ENCODE results near the gene DHCR7. TPM values are rescaled to one million over a fixed set of nuclear protein-coding genes. Genes with fewer than 3 reads are reported as not detected.
A peak's percentile ranks its signal among the peaks of the same experiment; 100 is the strongest.
"Not testable (repeated sequence)": the region's sequence is repeated elsewhere in the genome, so short reads cannot be mapped to it uniquely, and the experiment has no call there.

Gene DHCR7
- total RNA-seq, 1 donor from 2014 or later = 208 TPM

DNA sequence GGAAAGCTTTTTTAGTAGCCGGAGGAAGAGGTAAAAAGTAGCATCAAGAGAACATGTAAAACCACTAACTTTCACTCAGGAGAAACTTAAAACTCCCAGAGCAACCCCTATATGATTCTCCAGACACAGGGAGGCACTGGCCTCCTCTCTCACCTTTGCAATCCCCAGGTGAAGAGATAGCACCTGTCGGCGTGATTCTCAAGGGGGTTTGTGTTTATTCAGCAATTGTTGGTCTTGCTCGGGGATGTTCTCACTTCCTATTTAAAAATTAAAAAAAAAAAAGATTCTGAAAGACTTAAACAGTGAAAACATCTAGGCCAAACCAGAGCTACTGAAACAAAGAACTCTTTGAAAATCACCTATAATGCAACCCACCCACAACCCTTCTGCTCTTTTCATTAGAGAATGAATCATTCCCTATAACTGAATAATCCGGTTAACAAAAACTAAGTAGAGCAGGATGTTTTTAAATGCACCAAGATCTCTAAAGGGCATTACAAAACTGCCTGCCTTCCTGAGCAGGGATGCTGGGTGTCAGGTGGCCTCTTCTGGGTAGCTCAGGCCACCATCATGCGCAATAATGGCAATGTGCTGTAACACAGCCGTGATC, 24.9 kb downstream of the DHCR7 start:
- Mint-ChIP-seq H3K36me3 (ENCODE audit: low read depth) (no peaks in the 10 kb centered on the region), H3K4me1 (no peaks in the 10 kb centered on the region), H3K27ac (ENCODE audit: unreplicated experiment) (no peak overlapping the region), H3K4me3 (no peak overlapping the region), H3K9me3 (peaks cover 2% of the 10 kb centered on the region), H3K27me3 (ENCODE audit: low read depth) (no peaks in the 10 kb centered on the region)
- no peak for TF ChIP-seq CTCF (conservative IDR thresholded peaks at IDR 0.05)
- DNase-seq (ENCODE audit: low read depth, low spot score) = no peak

DNA sequence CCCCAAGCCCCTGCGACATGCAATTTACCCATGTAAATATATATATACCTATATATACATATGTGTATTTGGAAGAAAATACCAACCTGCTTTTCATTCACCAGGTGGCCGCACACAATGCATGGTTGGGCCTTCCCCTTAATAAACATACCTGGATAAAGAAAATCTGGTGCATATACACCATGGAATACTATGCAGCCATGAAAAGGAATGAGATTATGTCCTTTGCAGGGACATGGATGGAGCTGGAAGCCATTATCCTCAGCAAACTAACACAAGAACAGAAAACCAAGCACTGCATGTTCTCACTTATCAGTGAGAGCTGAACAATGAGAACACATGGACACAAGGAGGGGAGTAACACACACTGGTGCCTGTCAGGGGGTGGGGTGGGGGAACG, 25.9 kb downstream of the DHCR7 start:
- DNase-seq (ENCODE audit: low read depth, low spot score); H3K27me3 Mint-ChIP-seq (ENCODE audit: low read depth); H3K9me3 Mint-ChIP-seq; H3K36me3 Mint-ChIP-seq (ENCODE audit: low read depth); H3K27ac Mint-ChIP-seq (ENCODE audit: unreplicated experiment); H3K4me3 Mint-ChIP-seq; H3K4me1 Mint-ChIP-seq: not testable (repeated sequence)

- Mint-ChIP-seq H3K9me3 (no peaks in the 10 kb centered on the region), H3K27ac (ENCODE audit: unreplicated experiment) (no peak overlapping the region), H3K36me3 (ENCODE audit: low read depth) (no peaks in the 10 kb centered on the region), H3K27me3 (ENCODE audit: low read depth) (no peaks in the 10 kb centered on the region), H3K4me3 (no peak overlapping the region), H3K4me1 (no peaks in the 10 kb centered on the region)
- DNase-seq (ENCODE audit: low read depth, low spot score) = no peak
- TF ChIP-seq CTCF (conservative IDR thresholded peaks at IDR 0.05) = no peak
These were observed 26.7 kb downstream of the DHCR7 start for GRCh38 chr11:71421392-71421950.

DNA sequence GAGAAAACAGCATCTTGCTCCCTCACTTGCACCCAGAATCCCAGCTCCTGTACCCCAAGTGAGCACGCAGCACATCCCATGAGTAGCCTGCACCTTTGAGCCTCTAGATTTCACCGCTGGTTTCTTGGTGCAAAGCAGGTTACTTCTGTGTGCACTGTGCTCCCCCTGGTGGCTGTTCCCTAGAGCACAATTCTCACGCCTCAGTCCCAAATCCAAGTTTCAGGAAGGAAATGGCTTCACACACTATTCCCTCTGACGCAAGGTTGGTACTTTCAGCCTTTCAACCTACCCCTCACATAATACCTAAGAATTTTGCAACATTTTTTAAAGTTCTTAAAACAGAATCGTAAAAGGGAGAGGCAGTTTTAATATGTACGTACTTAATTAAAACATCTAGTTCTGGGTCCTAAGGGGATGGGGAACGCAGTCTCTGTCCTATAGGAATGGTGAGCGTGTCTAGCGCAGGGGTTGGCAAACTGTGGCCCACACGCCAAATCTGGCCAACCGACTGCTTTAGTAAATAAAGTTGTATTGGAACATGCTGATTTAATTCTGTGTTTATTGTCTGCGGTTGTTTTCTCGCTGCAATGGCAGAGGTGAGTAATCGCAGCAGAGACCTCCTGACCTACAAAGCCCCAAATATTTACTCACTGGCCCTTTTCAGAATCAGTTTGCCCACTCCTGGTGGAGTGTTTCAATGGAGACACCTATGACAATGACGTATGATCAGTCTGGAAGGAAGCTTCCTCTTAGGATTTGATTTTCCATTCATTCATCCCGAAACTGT, 27.5 kb downstream of the DHCR7 start:
- peak; percentile 57 for DNase-seq (ENCODE audit: low read depth, low spot score)
- Mint-ChIP-seq H3K27me3 (ENCODE audit: low read depth) (no peaks in the 10 kb centered on the region), H3K9me3 (no peaks in the 10 kb centered on the region), H3K36me3 (ENCODE audit: low read depth) (no peaks in the 10 kb centered on the region), H3K27ac (ENCODE audit: unreplicated experiment) (no peak overlapping the region), H3K4me3 (no peak overlapping the region), H3K4me1 (no peaks in the 10 kb centered on the region)
- peak; percentile 77 for TF ChIP-seq CTCF (conservative IDR thresholded peaks at IDR 0.05)

DNA sequence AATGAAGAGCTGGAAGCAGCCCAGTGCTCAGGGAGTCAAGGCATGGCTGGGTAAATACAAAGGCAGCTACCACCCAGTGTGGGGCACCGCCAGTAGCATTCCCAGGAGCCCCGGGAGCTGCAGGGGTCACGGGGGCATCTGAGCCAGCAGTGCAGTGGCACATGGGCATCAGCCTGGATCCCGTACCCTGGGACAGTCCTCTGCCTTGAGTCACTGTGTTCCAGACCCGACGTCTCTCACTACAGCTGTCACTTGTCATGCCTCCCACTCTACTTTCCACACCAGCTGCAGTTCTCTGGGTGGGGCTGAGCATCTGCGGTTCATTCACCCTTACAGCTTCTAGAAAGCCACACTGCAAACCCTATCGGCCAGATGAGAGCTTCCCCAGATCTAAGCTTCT, 29.6 kb downstream of the DHCR7 start:
- H3K36me3 Mint-ChIP-seq (ENCODE audit: low read depth) = no peaks in the 10 kb centered on the region
- peaks cover 3% of the 10 kb centered on the region for H3K9me3 Mint-ChIP-seq
- no peak overlapping the region for H3K4me3 Mint-ChIP-seq
- H3K27ac Mint-ChIP-seq (ENCODE audit: unreplicated experiment) = no peak overlapping the region
- H3K4me1 Mint-ChIP-seq = no peaks in the 10 kb centered on the region
- DNase-seq (ENCODE audit: low read depth, low spot score) = no peak
- TF ChIP-seq CTCF (conservative IDR thresholded peaks at IDR 0.05) = no peak
- H3K27me3 Mint-ChIP-seq (ENCODE audit: low read depth) = peaks cover 3% of the 10 kb centered on the region

DNA sequence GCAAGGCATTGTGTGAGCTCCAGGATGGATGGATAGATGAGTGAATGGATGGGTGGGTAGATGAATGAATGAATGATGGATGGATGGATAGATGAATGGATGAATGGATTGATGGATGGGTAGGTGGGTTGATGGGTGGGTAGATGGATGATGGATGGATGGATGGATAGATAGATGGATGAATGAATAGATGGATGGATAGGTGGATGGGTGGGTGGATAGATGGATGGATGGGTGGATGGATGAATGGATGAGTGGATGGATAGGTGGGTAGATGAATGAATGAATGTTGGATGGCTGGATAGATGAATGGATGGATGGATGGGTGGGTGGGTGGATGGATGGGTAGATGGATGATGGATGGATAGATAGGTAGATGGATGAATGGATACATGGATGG, 33.5 kb downstream of the DHCR7 start:
- H3K9me3 Mint-ChIP-seq = peaks cover 14% of the 10 kb centered on the region
- TF ChIP-seq CTCF (conservative IDR thresholded peaks at IDR 0.05) = no peak
- DNase-seq (ENCODE audit: low read depth, low spot score) = no peak
- H3K36me3 Mint-ChIP-seq (ENCODE audit: low read depth) = peaks cover 4% of the 10 kb centered on the region
- H3K4me3 Mint-ChIP-seq = no peak overlapping the region
- H3K27me3 Mint-ChIP-seq (ENCODE audit: low read depth) = peaks cover 3% of the 10 kb centered on the region
- H3K27ac Mint-ChIP-seq (ENCODE audit: unreplicated experiment) = no peak overlapping the region
- H3K4me1 Mint-ChIP-seq = no peaks in the 10 kb centered on the region
